HTERT RPE-1 (cell line): ENCODE data around the gene NRDE2.
"Not testable (repeated sequence)": the region's sequence is repeated elsewhere in the genome, so short reads cannot be mapped to it uniquely, and the experiment has no call there.

Experiments
- in situ Hi-C: fragments of 300-500 bp; cut with MboI; formaldehyde crosslinking; loops from 4 replicates; pipeline ENCODE4 v1.14.3; 2020; ENCODE audit warnings: low sequenced_read_pairs

Gene NRDE2

DNA sequence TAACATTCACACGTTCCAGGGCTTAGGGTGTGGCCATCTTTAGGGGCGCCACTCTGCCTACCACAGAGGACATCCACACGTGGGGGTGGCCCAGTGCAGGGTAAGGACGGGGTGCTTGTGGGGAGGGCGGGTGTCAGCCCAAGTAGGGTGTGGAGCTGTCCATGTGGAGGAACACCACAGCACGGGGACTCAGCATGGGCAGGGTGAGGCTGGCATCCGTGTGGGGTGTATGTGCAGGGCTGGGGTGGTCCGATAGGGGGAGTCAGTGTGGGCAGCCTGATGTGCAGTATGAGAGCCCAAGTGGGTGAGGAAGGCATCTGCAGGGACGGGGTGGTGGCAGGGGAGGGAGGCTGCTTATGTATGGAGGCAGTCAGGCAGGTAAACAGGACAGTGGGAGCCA, 57.7 kb downstream of the NRDE2 start:
- in situ Hi-C loops, result no loop called here

DNA sequence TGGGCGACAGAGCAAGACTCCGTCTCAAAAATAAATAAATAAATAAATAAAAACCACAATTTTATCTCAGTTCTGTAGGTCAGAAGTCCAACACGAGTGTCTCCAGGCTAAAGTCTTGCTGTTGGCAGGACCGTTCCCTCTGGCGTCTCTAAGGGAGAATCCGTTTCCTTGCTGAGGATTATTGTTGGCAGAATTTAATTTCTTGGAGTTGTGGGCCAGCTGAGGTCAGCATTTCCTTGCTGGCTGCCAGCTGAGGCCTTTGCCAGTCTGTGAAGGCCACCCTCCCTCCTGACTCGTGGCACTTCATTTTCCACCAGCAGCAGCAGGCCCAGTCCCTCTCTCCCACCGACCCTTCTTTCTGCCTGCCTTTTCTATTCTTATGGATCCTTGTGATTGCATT, 58.2 kb downstream of the NRDE2 start:
- in situ Hi-C loops, result no loop called here

DNA sequence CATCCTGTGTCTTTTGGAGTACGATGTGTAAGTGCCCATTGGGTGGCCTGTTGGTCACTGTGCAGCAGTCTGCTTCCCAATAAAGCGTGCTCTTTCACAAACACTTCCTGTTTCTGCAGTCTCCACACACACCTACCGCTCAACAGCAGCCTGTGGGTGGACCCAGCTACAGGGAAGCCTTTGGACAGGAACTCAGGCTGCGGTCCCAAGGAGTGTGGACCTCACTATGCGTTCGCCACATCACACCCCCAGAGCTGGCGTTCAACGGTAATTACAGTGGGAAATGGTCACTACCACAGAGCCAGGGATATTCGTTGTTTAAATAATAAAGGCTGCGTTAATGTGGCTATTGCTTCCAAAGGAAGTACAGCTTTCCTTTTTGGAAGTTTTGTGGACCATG, 59.2 kb downstream of the NRDE2 start:
- in situ Hi-C loops, result no loop called here

DNA sequence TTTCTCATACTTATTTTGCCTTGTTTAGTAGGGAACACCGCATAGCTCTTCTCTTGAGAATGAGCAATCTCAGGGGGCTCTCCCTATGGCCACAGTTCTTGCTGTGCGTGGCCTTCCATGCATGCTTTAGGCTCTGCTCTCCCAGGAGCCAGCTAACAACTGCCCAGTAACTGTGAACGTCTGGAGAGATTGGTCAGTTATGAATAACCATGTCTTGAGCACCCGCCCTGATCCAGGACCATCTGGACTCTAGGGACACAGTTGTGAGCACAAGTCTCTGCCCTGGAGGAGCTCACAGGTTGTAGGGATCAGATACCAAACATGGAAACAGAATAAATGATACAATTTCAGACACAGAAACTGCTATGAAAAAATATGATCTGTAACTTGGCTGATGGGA, 63.3 kb downstream of the NRDE2 start:
- in situ Hi-C loops, result no loop called here

DNA sequence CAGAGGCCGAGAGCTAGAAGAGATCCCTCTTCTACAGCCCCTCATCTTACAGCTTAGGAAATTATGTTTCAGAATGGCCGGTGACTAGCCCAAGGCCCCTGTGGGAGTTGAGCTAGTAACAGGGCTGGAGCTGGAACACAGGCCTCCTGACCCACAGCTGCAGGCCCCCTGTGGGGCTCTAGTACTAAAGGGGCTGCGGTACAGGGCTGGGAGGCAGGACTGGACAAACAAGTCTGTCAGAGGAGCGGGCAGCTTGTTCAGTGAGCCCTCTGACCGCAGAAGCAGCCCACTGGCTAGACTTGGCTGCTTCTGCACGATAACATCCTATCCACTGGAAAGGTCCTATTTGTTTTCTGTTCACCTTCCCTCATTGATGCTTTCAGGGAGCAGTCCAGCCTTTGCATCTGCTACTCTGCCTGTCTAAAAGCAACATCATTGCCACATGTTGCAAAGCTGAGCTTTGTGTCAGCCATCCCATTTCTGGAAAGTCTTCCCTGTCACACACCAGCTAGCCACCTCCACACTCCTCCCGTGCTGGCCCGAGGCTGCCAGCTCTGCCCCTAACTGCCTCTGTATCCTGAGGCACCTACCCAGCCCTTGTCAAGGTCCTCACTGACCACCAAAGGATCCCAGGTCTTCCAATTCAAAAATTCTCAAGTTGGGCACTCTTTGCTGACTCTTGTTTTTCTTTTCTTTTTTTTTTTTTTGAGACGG, 65.1 kb downstream of the NRDE2 start:
- in situ Hi-C loops, result no loop called here

DNA sequence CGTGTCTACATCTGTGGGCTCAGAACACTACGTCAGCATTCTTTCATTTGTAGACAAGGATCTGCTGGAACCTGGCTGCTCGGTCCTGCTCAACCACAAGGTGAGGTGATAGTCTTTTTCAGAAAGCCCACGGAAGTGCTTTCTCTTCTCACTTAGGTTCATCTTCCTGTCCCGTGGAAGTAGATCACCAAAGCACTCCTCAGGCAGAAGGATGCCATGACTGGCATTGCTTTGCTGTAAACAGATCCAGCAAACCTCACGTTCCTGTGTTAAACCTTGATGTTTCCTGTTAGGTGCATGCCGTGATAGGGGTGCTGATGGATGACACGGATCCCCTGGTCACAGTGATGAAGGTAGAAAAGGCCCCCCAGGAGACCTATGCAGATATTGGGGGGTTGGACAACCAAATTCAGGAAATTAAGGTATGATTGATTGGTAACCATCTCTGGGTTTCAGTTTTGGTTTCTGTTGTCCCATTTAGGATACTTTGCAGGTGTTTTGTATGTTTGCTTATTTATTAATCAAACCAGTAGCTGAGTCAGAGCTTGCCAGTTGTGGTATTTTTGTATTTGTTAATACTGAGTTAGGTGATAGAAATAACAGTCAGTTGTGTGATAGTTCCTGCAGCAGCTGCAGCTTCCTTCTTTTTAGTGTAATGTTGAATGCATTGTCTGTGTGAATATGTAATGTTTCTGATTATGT, 67.8 kb downstream of the NRDE2 start:
- in situ Hi-C loops, result no loop called here

DNA sequence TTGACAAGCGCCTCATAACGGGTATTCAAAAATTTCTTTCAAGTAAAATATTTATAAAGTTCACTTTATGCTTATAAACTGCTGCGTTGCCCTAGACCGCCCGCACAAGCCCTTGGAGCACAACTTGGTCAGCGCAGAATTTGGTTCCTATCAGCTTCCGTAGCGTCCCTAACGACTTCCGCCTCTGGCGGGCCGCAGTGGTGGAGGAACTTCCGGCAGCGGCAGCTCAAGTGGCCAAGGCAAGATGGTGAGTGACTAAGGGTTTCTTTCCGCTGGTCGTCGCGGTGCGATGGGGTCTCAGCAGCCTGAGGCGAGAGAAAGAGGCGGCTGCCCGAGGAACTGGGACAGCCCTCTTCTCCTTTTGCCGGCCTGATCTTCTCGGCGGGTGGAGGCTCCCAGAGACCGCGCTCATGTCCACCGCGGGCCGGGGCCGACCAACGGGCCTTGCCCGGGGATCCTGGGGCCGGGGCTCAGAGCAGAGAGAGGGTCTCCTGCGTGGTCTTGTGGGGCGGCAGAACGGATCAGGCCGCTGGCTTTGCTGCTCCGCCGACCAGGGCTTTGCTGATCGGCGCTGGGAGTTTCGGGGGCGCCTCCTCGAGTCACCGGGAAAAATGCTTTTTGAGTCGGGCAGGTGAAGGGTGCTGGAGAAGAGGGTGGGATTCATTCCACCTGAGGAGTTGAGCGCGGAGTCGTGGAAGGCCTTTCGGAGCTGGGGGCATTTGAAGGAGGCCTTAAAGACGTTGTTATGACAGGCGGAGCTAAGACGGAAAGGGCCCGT, 75.2 kb downstream of the NRDE2 start, which contains the start of gene PSMC1:
Gene PSMC1 (plus strand): TSS at position 200 of the 778 bp plus-strand sequence. CDS start 45 bp downstream, at position 245.
- in situ Hi-C loops, result no loop called here

DNA sequence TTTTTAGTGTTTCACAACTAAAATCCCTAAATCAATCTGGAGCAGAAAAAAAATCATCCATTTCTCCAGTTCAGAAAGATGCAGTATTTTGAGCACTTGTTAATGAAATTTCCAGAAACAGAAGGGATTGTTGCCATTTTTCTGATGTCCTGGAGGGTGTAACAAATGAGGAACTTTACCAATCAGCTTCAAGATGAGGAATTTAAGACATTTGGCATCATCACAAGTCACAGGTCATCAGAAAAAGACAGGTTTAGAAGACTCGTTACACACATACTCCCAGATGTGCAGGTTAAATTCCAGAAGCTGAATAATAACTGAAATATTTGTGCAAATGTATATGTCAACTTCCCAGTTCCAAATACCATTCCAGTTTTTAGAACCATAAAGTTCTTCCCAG, 75.9 kb downstream of the NRDE2 start:
- in situ Hi-C loops, result no loop called here

DNA sequence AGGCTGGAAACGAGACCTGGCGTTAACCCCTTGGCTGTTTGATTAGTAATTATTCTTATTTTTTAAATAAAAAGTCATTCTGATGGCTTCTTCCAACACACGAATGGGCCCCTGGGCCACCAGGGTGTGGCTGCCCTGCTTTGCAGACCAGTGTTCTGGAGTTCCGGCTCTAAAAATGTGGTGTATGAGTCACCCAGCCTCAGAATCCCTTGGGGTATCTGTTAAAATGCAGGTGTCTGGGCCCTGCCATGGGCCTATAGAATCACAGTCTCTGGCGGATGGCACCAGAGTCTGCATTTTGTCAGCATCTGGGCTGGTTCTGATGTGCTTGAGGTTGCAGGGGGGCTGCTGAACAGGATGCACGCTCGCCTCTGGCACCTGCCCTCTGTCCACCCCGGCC, 77.9 kb downstream of the NRDE2 start:
- in situ Hi-C loops, result no loop called here

DNA sequence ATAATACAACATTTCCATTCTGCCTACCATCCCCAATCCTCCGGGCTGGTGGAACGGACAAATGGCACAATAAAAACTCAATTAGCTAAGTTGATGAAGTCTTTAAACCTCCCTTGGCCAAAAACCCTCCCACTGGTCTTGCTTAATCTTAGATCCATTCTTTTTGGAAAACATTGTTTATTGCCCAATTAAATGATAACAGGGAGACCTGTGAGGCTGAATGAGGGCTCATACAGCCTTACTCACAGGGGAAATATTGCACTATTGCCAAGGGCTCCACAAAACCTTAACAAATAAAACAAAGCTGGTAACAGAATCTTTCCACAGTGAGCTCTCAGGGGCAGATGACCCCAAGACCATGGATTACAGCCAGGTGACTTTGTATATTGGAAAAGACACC, 83.1 kb downstream of the NRDE2 start:
- in situ Hi-C loops, result no loop called here

DNA sequence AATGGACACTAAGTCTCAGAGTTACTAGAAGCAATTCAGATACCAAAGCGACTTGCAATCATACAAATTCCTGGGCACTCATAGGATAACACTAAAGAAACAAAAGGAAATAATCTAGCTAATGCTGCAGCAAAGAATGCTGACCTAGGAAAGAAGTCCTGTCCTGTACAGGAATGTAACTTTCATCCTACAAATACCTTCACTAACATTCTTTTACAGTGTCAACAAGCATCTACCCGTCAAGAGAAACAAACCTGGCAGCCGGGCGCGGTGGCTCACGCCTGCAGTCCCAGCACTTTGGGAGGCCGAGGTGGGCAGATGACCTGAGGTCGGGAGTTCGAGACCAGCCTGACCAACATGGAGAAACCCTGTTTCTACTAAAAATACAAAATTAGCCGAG, 84.3 kb downstream of the NRDE2 start:
- in situ Hi-C loops, result not testable (repeated sequence)

DNA sequence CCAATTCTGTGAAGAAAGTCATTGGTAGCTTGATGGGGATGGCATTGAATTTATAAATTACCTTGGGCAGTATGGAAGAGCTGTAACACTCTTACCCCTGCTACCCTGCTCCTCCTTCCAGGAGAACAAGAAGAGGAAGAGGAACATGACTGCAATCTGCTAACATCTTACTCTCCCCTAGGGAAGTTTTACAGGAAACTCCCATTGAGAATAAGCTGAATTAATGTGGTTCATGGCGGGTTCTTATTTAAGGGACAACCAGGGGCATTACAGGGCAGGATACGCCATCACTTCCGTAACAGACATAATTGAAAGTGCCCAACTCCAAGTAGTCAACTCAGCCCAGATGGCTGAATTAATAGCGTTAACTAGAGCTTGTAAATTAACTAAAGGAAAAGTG, 84.8 kb downstream of the NRDE2 start:
- in situ Hi-C loops, result no loop called here

DNA sequence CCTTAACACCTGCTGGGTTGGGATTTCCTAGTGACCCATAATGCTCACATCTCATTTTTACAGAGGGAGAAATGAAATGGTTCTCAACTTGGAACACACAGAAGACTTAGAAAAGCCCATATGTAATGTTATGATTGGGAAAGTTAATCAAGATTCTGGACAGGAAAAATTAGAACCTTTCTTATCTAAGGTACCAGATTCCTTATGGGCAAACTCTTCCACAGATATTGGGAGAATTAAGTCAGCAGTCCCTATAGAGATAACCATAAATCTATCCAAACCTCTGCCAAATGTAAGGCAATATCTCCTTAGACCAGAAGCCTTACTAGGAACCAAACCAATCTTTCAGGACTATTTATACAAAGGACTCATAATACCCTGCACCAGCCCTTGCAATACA, 89.3 kb downstream of the NRDE2 start:
- in situ Hi-C loops, result no loop called here

DNA sequence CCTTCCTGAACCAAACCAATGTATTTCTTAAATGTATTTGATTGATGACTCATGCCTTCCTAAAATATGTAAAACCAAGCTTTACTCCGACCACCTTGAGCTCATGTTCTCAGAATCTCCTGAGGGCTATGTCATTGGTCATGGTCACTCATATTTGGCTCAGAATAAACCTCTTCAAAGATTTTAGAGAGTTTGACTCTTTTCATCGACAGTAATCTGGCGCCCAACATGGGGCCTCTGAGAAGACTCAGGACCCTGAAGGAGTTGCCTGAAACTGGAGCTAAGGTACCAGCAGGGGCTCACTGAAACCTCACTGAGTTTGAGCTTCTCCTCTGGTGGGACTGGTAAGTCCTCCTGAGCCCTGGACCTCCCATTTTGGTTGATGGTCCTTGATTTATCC, 92.6 kb downstream of the NRDE2 start:
- in situ Hi-C loops, result no loop called here

DNA sequence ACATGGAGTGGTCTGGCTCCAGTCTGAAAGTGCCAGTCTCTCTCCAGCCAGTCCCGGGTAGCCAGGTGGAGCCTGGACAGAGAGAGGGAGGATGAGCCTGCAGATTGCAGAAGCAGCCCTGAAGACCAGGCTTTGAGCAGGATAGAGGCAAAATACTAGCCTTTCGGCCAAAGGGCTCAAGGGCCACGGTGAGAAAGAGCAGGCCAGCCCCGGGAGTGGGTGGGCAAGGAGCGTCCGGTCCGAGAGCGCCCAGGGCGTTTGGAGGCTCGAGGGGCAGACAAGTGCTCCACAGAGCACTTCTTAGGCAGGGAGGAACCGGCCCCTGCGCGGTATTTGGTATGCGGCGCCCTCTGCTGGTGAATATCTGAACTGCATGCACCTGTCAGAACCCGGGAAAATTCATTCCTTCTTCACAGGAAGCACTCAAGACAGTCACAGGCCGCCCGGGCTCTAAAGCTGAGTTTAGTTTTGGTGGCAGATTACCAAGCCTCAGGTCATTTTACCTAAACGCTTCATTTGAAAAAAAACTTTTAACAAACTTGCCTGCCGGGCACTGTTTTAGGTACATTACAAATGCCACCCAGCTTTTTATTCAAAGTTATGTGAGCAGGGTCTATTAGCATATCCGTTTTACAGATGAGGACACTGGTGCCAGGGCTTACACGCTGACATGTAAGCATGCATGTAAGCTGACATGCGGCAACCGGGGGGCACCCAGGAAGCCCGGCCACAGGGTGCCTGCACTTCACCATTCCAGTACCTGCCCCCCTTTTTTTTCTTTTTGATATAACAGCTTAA, 96.4 kb downstream of the NRDE2 start:
- in situ Hi-C loops, result no loop called here

DNA sequence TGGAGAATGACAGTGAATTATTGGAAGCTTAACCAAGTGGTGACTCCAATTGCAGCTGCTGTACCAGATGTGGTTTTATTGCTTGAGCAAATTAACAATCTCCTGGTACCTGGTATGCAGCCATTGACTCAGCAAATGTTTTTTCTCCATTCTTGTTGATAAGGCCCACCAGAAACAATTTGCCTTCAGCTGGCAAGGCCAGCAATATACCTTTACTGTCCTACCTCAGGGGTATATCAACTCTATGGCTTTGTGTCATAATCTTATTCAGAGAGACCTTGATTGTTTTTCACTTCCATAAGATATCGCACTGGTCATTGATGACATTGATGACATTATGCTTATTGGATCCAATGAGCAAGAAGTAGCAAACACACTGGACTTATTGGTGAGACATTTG, 101.8 kb downstream of the NRDE2 start:
- in situ Hi-C loops, result not testable (repeated sequence)

DNA sequence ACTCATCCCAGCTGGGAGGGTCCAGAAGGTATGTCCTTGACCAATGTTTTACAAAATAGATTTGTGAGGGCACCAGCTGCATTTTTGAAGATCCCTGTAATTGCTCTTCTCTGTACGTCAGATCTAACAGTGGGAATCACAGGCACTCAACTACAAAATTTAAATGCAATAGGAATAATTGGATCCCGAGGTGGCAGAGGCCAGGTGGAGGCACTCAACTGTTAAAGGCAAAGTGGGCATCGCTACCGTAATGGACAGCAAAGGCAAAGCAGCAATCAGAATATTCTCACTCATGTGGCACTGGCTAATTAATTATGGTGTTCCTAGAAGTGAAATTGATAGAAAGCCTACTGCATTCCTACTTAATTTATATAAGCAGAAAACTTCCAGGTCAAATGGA, 103.3 kb downstream of the NRDE2 start:
- in situ Hi-C loops, result no loop called here
